Thyroid gland (tissue), 4 donors: ENCODE measurements around the gene PTPRG.

ENCODE experiments used
- CTCF ChIP-seq, 6 experiments: fragments of 200-600 bp in 3 of 6; fragments of 450-650 bp in 3 of 6; sonication (generic) in 3 of 6; IDR thresholded peaks; one replicate each; pipeline ENCODE4 v1.5.1; 2016 to 2019; ENCODE audit warnings: antibody characterized with exemption in 6 of 6, mild to moderate bottlenecking in 2 of 6, inconsistent platforms in 1 of 6, moderate library complexity in 1 of 6
- POLR2A ChIP-seq, 2 donors: fragments of 450-650 bp; IDR thresholded peaks; one replicate each; pipeline ENCODE4 v1.6.1; 2017; ENCODE audit warnings: antibody characterized with exemption in 2 of 2, mild to moderate bottlenecking in 2 of 2, moderate library complexity in 1 of 2

GRCh38 chr3:62192891-62193290 is 631.5 kb downstream of the PTPRG start:
- TF ChIP-seq CTCF (IDR thresholded peaks at IDR 0.05) = no peak
- no peak for TF ChIP-seq POLR2A (IDR thresholded peaks at IDR 0.05)
